HFFc6 (cell line): ENCODE results near the gene THEM5. TPM values are rescaled to one million over a fixed set of nuclear protein-coding genes. Genes with fewer than 3 reads are reported as not detected.
"Not testable (repeated sequence)": the region's sequence is repeated elsewhere in the genome, so short reads cannot be mapped to it uniquely, and the experiment has no call there.

Experiments
- DNase-seq: peaks from one replicate; pipeline ENCODE4 v3.0.0-alpha.2; 2018
- H3K27ac Mint-ChIP-seq: 2 replicates; pipeline ENCODE4 v1.8.0; 2020; ENCODE audit warnings: mild to moderate bottlenecking, mixed read lengths
- H3K27me3 Mint-ChIP-seq: 2 replicates; pipeline ENCODE4 v1.8.0; 2021; ENCODE audit warnings: mild to moderate bottlenecking, moderate library complexity, mixed read lengths; ENCODE audit not compliant: insufficient read depth
- H3K36me3 Mint-ChIP-seq: 2 replicates; pipeline ENCODE4 v1.8.0; 2021; ENCODE audit warnings: low read depth, mixed read lengths
- H3K4me1 Mint-ChIP-seq: 2 replicates; pipeline ENCODE4 v1.8.0; 2020; ENCODE audit warnings: low read depth, mixed read lengths
- H3K4me3 Mint-ChIP-seq: 2 replicates; pipeline ENCODE4 v1.8.0; 2020; ENCODE audit warnings: mild to moderate bottlenecking, moderate library complexity, mixed read lengths
- H3K9me3 Mint-ChIP-seq: 2 replicates; pipeline ENCODE4 v1.8.0; 2020; ENCODE audit warnings: mild to moderate bottlenecking, mixed read lengths
- CTCF ChIP-seq: fragments of 200-600 bp; sonication (generic); IDR thresholded peaks from 2 replicates; pipeline ENCODE4 v1.5.0; 2021; ENCODE audit warnings: antibody characterized with exemption, mild to moderate bottlenecking
- total RNA-seq, 6 experiments: library from RNA; stranded (reverse); fragmentation: NEBNext Ultra II Directional; extraction: Animal tissue kit (Norgen Biotek cat#: 25700); gene quantifications; 2 replicates in 1 of 6; 3 replicates in 5 of 6; pipeline ENCODE4 v1.2.3, GENCODE V29; 2021

Gene THEM5
- total RNA-seq, 6 experiments from 2014 or later: not detected

- no peaks in the 10 kb centered on the region for H3K27me3 Mint-ChIP-seq
- H3K9me3 Mint-ChIP-seq: no peaks in the 10 kb centered on the region
- no peak for DNase-seq
- H3K4me1 Mint-ChIP-seq: peaks cover 12% of the 10 kb centered on the region
- no peak for TF ChIP-seq CTCF
- peaks cover 4% of the 10 kb centered on the region for H3K36me3 Mint-ChIP-seq
- no peak overlapping the region for H3K4me3 Mint-ChIP-seq
- no peak overlapping the region for H3K27ac Mint-ChIP-seq
Observed at GRCh38 chr1:151885479-151885878, 32.0 kb upstream of the THEM5 start.

- not testable (repeated sequence) for H3K36me3 Mint-ChIP-seq, H3K4me3 Mint-ChIP-seq, H3K27me3 Mint-ChIP-seq, H3K27ac Mint-ChIP-seq, H3K9me3 Mint-ChIP-seq, DNase-seq
- peaks cover 12% of the 10 kb centered on the region for H3K4me1 Mint-ChIP-seq
Observed at GRCh38 chr1:151884879-151885278, 31.4 kb upstream of the THEM5 start.

GRCh38 chr1:151884445-151884844, 30.9 kb upstream of the THEM5 start:
- not testable (repeated sequence) for H3K27ac Mint-ChIP-seq, H3K4me3 Mint-ChIP-seq, H3K36me3 Mint-ChIP-seq, H3K9me3 Mint-ChIP-seq, DNase-seq, H3K27me3 Mint-ChIP-seq
- H3K4me1 Mint-ChIP-seq: peaks cover 12% of the 10 kb centered on the region

GRCh38 chr1:151883898-151884297, 30.4 kb upstream of the THEM5 start:
- H3K36me3 Mint-ChIP-seq, H3K27ac Mint-ChIP-seq, H3K4me3 Mint-ChIP-seq, H3K27me3 Mint-ChIP-seq, DNase-seq, H3K9me3 Mint-ChIP-seq: not testable (repeated sequence)
- H3K4me1 Mint-ChIP-seq: peaks cover 12% of the 10 kb centered on the region

DNA sequence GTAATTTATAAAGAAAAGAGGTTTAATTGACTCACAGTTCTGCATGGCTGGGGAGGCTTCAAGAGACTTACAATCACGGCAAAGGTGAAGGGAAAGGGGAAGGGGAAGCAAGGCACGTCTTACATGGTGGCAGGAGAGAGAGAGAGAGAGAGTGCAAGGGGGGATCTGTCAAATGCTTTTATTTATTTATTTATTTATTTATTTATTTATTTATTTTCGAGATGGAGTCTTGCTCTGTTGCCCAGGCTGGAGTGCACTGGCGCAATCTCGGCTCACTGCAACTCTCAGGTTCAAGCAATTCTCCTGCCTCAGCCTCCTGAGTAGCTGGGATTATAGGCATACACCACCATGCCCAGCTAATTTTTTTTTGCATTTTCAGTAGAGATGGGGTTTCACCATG, 29.4 kb upstream of the THEM5 start:
- not testable (repeated sequence) for H3K4me1 Mint-ChIP-seq, H3K4me3 Mint-ChIP-seq, H3K27me3 Mint-ChIP-seq, H3K9me3 Mint-ChIP-seq, H3K36me3 Mint-ChIP-seq, H3K27ac Mint-ChIP-seq, DNase-seq

GRCh38 chr1:151882466-151882865, 29.0 kb upstream of the THEM5 start:
- H3K9me3 Mint-ChIP-seq: no peaks in the 10 kb centered on the region
- peaks cover 6% of the 10 kb centered on the region; the same call in 1 of the 2 replicates for H3K4me1 Mint-ChIP-seq
- TF ChIP-seq CTCF: no peak
- DNase-seq: no peak
- no peak overlapping the region for H3K27ac Mint-ChIP-seq
- no peaks in the 10 kb centered on the region for H3K36me3 Mint-ChIP-seq
- H3K4me3 Mint-ChIP-seq: no peak overlapping the region
- no peaks in the 10 kb centered on the region; the same call in 1 of the 2 replicates for H3K27me3 Mint-ChIP-seq

DNA sequence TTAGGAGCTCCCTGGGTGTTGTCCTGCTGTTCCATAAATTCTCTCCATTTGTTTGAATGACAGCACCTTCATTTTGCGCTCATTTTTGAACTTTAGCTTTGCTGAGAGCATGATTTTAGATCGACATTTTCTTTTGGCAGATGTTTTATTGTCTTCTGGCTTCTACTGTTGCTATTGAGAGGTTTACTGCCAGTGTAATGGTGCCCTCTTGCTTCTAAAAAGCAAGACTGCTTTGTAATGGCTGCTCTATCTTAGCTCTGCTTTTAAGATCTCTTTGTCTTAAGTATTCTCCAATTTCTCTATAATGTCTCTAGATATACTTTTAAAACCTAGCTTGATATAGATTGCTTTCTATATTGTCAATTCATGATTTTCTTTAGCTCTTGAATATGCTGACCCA, 28.0 kb upstream of the THEM5 start:
- Mint-ChIP-seq H3K4me1 (no peaks in the 10 kb centered on the region), H3K27ac (no peak overlapping the region), H3K4me3 (no peak overlapping the region), H3K27me3 (no peaks in the 10 kb centered on the region; the same call in 1 of the 2 replicates), H3K36me3 (0 out of 2 replicates have a peak, but pooled peaks cover 4% of the 10 kb centered on the region), H3K9me3 (no peaks in the 10 kb centered on the region)
- no peak for DNase-seq
- TF ChIP-seq CTCF: no peak
